ENCODE measurements around the gene DOK3.

GRCh38 chr5:177497292-177498012 lies 12.2 kb downstream of the DOK3 start, which contains the start of gene PDLIM7:
- TF ChIP-seq REST (IDR thresholded peaks at IDR 0.05; ENCODE audit: low read depth) (no peak), ZBTB33 (IDR thresholded peaks at IDR 0.05; ENCODE audit: extremely low read depth, insufficient replicate concordance, low read length) (peak; percentile 27), YY1 (IDR thresholded peaks at IDR 0.05; ENCODE audit: extremely low read depth, insufficient replicate concordance, low read depth, low read length) (no peak), SRF (IDR thresholded peaks at IDR 0.05; ENCODE audit: low read depth) (no peak), FOSL1 (IDR thresholded peaks at IDR 0.05; ENCODE audit: low read depth) (no peak), RAD21 (IDR thresholded peaks at IDR 0.05; ENCODE audit: low read depth) (no peak), POLR2A (IDR thresholded peaks at IDR 0.05; ENCODE audit: borderline replicate concordance, extremely low read depth, insufficient read depth, insufficient read length) (peak; percentile 92)
